GM12873 (cell line): ENCODE results near the gene TMEM120B.

ENCODE experiments used
- TF ChIP-seq, protein P1 (sequence below): IDR thresholded peaks from 2 replicates; pipeline ENCODE4 v1.5.1; 2012; ENCODE audit warnings: low read depth, mild to moderate bottlenecking, moderate library complexity, low read length, control low read depth; ENCODE audit not compliant: insufficient read depth; ENCODE audit errors: missing control alignments

Gene TMEM120B

DNA sequence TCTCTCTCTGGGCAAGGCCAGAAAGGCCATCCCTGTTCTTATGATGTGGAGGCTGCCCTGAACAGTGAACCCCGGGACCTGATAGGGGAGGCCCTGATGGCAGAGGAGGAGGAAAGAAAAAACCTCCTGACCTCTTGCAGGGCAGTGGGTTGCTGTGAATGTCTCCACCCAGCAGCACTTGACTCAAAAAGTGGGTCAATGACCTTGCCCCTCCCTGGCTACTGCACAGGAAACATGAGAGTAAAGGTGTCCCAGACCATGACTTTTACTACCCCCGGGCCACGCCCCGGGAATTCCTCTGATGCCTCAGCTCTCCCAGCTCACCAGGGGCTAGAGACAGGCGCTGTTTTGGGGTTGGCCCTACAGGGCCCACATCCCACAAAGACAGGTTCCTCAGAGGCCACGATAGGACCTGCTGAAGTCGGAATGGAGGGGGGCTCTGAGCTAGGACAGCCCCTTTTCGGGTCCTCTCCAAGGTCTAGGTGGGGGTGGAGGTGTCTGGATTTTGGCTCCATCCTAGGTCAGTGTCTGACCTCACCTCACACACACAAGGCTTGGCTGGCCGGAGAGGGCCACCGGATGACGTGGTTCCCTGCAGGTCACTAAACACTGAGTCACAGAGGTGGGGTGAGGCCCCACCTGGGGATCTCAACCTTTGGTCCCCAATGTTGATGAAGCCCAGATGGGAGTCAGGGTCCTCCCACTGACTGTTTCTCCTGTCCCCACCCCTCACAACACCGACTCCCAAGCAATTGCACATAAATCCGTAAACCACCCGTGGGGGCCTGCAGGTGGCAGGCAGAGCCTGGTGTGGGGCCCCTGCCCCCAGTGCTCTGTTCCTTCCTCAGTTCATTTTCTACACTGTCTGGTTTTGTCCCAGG is 79.4 kb downstream of the TMEM120B start:
- TF ChIP-seq, protein P1, sequence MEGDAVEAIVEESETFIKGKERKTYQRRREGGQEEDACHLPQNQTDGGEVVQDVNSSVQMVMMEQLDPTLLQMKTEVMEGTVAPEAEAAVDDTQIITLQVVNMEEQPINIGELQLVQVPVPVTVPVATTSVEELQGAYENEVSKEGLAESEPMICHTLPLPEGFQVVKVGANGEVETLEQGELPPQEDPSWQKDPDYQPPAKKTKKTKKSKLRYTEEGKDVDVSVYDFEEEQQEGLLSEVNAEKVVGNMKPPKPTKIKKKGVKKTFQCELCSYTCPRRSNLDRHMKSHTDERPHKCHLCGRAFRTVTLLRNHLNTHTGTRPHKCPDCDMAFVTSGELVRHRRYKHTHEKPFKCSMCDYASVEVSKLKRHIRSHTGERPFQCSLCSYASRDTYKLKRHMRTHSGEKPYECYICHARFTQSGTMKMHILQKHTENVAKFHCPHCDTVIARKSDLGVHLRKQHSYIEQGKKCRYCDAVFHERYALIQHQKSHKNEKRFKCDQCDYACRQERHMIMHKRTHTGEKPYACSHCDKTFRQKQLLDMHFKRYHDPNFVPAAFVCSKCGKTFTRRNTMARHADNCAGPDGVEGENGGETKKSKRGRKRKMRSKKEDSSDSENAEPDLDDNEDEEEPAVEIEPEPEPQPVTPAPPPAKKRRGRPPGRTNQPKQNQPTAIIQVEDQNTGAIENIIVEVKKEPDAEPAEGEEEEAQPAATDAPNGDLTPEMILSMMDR = peak; percentile 31

DNA sequence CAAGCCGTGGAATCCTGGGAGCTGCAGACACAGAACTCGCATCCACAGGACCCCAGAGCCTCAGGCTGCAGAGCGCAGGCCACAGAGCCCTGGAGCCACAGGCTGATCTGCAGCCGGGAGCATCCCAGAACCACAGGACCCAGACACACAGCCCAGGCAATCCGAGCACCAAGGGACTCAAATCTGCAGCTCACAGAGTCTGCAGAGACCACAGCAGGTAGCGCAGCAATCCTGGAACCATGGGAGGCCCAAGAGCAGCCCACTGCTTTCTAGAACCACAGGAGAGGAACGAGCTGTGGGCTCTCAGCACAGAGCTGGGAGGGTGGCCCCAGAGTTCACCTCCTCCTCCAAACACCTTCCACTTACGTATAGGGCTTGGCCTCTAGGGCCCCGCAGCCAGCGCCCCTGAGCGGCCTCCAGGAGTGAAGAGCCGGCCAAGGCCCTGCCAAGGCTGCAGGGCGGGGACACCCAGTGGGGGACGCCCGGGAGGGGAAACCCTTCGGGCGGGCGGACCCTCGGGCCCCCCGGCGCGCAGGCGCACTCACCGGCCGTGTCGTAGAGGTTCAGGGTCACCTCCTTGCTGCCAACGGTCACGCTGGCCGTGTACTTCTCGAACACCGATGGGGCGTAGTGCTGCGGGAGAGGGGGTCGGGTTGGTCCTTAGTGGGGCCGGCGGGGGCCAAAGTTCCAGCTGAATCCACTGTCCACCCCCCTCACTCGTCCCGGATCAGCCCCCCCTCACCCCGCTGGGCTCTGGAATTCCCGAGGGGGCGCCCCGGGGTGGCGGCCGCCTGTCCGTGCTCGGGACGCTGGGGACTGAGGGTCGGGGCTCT is 80.3 kb downstream of the TMEM120B start:
- TF ChIP-seq, protein P1 = peak; percentile 24

DNA sequence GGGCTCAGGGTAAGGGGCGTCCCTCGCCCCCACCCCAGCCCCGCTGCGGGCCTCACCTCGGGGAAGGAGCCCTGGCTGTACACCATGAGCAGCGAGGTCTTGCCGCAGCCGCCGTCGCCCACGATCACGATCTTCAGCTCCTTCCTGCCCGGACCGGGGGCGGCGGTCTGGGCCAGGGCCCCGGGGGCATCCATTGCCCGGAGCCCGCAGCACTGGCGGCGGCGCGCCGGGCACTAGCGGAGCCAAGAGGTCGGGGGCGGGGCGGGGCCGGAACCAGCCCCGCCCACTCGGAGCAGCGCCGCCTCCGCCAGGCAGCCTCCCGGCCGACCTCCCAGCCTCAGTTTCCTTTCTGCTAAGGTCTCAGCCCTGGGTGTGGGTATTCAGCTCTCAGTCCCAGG is 80.9 kb downstream of the TMEM120B start, which contains the start of gene RHOF:
Gene RHOF (minus strand): TSS at position 249 of the 398 bp plus-strand sequence. CDS start 55 bp downstream, at position 194.
- TF ChIP-seq, protein P1 = no peak

DNA sequence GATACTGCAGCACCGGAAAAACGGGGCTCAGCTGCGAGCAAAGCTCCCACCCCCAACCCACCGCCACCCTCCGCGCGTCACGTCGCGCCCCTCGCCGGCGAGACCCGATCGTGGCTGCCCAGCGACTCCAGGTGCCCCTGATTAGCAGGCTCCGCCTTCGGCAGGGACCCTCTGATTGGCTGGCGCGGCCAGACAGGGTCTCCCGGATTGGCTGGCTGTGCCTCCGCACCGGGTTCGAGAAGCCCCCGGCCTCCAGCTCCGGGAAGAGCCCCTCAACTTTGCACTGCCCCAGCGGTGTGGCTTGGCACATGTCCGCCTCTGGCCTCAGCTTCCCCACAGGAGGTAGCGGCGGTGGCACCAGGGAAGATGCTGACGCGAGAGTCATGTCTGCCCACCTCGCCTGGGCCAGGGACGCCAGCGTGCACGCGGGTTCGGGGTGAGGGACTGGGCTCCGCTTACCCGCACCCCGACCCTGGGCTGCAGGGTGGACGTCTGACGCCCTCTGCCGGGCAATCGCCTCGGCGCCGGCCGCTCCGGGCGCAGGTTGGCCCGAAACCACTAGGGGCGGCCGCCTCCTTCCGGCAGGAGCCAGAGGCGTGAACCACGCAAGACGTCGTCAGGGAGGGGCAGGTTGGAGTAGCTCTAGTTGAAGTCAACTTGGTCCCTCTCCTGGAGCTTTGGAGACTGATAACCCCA is 81.4 kb downstream of the TMEM120B start:
- TF ChIP-seq, protein P1 = peak; percentile 100

DNA sequence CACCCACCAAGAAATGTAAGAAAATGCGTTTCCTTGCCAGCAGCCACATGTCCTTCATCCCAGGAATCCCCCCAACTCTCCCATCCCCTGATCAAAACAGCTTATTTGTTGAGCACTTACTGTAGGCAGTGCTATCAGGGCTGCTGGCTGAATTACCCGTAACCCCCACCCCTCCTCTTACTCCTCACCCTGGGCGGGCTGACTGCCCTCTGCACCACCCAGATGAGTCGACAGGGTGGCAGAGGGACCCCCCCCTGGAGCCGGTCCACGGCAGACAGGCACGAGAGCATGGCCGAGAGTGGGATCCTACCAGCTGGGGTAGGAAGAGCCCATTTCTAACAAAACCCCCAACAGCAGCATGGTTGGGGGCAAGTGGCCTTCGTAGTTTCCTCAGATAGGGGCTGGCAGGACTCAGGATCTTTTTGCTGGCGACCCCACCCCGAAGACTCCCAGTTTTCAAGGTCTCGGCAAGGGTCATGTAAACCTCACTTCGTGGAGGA is 82.0 kb downstream of the TMEM120B start:
- TF ChIP-seq, protein P1 = no peak

DNA sequence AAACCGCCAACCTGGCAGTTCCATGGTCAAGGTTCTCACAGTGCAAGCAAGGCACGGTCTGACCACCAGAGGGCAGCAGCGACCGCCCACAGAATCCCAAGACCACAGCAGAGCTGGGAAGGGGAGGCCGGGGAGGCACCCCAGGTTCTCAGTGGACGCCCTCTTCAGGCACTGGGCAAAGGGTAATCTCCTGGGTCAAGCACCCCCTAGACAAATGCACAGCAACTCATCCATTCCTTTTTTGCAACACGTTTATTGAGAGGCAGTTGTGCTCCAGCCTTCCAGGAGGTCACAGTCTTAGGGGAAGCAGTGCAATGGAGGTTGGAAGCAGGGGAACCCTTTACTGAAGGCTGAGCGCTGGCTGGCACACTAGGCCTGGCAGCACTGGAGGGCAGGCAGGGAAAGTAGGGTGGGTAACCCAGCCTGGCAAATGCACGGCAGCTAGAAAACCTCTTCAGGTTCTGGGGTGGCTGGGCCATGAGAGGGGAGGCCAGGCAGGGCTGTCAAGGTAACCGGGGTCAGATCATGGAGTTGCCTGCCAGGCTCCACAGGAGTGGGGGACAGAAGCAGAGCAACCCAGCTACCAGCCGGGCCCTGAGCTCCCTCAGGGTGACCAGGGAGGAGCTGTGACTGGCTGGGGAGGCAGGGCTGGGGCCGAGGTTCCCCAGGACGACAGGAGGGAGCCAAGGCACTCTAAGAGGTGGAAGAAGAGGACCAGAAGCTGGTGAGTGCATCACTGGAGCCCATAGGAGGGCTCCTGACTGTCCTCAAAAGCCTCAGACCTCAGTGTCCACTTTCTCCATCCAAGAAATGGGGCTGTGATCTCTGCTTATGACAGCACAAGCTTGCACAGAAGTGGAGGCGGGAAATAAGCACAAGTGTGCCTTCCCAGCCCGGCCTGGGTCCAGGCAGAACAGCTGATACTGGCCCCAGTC is 82.7 kb downstream of the TMEM120B start:
- TF ChIP-seq, protein P1 = peak; percentile 97
